ENCODE data around the gene SUFU. TPM values are rescaled to one million over a fixed set of nuclear protein-coding genes. Genes with fewer than 3 reads are reported as not detected.

SUFU gene
- total and polyA plus RNA-seq, 2 of the 8 experiments (the other 6 are each of a cell fraction or from before 2014, with no cell fraction given) = 7.0 to 10.8 TPM

DNA sequence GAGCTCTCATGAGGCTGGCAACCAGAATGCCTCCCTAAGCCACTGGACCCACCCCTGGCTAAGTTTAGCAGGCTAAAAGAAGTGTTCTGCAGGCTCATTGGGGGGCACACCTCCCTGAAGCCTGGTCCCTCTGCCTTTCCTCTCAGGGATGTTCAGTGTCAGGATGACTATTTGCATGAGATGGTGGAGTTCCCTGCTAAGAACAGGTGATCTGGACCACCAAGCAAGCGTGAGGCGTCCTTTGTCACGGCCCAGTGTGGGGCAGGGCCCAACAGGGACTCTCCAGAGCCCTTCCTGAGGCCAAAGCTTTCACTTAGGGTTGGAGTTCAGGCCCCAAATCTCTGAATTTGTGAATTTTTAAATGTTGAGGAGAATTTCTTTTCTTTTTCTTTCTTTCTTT lies 12.0 kb downstream of the SUFU start (continued):
- no peak for TF ChIP-seq CHD7 (IDR thresholded peaks at IDR 0.05; ENCODE audit: insufficient replicate concordance, low read length)
- TF ChIP-seq KDM4A (IDR thresholded peaks at IDR 0.05; ENCODE audit: low read depth, low read length, severe bottlenecking) = no peak
- TF ChIP-seq POLR2A (IDR thresholded peaks at IDR 0.05; ENCODE audit: control extremely low read depth in 1 of 2, low read depth in 2 of 2, low read length in 2 of 2) = no peak
- TF ChIP-seq SUZ12 (IDR thresholded peaks at IDR 0.05; ENCODE audit: low read length) = no peak
- TF ChIP-seq NRF1 (IDR thresholded peaks at IDR 0.05; ENCODE audit: low read depth, low read length) = no peak
- no peak for TF ChIP-seq TCF12 (IDR thresholded peaks at IDR 0.05; ENCODE audit: low read depth, low read length)
- no peak for TF ChIP-seq PHF8 (conservative IDR thresholded peaks at IDR 0.05; ENCODE audit: low read depth, low read length)
- TF ChIP-seq ASH2L (IDR thresholded peaks at IDR 0.05; ENCODE audit: low read length) = no peak
- TF ChIP-seq, protein P1, sequence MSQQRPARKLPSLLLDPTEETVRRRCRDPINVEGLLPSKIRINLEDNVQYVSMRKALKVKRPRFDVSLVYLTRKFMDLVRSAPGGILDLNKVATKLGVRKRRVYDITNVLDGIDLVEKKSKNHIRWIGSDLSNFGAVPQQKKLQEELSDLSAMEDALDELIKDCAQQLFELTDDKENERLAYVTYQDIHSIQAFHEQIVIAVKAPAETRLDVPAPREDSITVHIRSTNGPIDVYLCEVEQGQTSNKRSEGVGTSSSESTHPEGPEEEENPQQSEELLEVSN (IDR thresholded peaks at IDR 0.05) = no peak
- no peak for TF ChIP-seq RNF2 (IDR thresholded peaks at IDR 0.05; ENCODE audit: borderline replicate concordance, low read depth, low read length, missing control alignments, poor library complexity, severe bottlenecking)

Measured in H1 (cell line).